Mammary epithelial cell (primary cell): Measurements from ENCODE around the gene IL1B.

ENCODE experiments used
- EZH2 ChIP-seq: IDR thresholded peaks from 2 replicates; pipeline ENCODE4 v1.6.1; 2012; ENCODE audit warnings: low read length, inconsistent platforms, borderline replicate concordance
- TF ChIP-seq, protein P1 (sequence below), 2 donors: IDR thresholded peaks in 1 of 2; conservative IDR thresholded peaks in 1 of 2; 2 replicates each; pipeline ENCODE4 v1.5.1; 2011 to 2012; ENCODE audit warnings: inconsistent platforms in 2 of 2, low read length in 2 of 2, mild to moderate bottlenecking in 2 of 2, control low read depth in 1 of 2, low read depth in 1 of 2; ENCODE audit not compliant: insufficient read depth in 1 of 2; ENCODE audit errors: extremely low read depth in 1 of 2

DNA sequence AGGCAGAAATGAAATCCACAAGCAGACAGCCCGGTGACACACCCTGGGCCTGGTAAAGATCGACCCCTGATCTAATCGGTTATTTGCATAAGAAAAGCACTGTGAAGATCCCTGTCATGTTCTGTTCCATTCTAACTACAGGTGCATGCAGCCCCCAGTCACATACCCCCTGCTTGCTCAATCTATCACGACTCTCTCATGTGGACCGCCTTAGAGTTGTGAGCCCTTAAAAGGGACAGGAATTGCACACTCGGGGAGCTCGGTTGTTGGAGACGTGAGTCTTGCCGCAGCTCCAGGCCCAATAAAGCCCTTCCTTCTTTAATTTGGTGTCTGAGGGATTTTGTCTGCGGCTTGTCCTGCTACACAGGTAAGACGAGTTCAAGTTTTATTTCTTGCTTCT, 13.4 kb upstream of the IL1B start:
- TF ChIP-seq EZH2, result no peak
- TF ChIP-seq, protein P1, sequence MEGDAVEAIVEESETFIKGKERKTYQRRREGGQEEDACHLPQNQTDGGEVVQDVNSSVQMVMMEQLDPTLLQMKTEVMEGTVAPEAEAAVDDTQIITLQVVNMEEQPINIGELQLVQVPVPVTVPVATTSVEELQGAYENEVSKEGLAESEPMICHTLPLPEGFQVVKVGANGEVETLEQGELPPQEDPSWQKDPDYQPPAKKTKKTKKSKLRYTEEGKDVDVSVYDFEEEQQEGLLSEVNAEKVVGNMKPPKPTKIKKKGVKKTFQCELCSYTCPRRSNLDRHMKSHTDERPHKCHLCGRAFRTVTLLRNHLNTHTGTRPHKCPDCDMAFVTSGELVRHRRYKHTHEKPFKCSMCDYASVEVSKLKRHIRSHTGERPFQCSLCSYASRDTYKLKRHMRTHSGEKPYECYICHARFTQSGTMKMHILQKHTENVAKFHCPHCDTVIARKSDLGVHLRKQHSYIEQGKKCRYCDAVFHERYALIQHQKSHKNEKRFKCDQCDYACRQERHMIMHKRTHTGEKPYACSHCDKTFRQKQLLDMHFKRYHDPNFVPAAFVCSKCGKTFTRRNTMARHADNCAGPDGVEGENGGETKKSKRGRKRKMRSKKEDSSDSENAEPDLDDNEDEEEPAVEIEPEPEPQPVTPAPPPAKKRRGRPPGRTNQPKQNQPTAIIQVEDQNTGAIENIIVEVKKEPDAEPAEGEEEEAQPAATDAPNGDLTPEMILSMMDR (conservative IDR thresholded peaks at IDR 0.05 in 1 of 2, IDR thresholded peaks at IDR 0.05 in 1 of 2; ENCODE audit: extremely low read depth in 1 of 2, insufficient read depth in 1 of 2, low read depth in 1 of 2, low read length in 2 of 2), result no peak
